ENCODE data around the gene POLA1.

DNA sequence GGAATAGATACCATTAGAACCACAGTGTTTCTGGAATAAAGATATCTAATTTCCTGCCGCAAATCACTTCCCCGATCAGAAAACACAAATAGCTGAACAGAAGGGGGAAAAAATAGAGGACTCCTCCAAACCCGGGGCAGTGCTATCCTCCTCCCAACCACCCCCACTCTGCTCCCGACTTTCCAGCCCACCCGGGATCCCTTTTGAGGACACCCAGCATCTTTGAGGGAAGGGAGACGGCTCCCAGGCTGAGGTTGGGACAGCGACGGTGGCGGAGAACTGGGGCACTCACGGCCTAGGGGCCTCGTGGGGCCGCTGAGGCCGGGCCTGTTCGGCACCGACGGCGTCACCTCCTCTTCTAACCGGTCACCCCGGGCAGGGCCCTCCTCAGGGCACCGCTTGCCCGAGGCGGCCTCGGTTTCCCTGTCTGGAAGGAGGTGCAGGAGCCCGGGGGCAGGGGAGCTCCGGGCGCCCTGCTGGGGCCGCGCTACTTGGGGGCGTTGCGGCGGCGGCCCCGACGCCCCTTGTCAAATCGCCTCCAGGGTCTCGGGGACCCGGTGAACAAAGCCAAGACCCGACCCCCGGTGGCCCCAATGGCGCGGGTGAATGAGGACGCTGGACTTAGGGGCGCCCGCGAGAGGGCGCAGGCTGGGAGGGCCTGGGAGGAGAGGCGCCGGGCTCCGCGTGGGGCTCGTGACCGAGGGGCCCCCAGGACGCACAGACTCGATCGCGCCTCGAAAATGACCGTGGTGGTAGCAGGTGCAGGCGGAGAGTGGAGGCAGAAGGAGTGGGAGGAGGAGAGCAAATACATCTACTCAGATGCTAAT, 329.0 kb downstream of the POLA1 start:
- TF ChIP-seq, protein P1, sequence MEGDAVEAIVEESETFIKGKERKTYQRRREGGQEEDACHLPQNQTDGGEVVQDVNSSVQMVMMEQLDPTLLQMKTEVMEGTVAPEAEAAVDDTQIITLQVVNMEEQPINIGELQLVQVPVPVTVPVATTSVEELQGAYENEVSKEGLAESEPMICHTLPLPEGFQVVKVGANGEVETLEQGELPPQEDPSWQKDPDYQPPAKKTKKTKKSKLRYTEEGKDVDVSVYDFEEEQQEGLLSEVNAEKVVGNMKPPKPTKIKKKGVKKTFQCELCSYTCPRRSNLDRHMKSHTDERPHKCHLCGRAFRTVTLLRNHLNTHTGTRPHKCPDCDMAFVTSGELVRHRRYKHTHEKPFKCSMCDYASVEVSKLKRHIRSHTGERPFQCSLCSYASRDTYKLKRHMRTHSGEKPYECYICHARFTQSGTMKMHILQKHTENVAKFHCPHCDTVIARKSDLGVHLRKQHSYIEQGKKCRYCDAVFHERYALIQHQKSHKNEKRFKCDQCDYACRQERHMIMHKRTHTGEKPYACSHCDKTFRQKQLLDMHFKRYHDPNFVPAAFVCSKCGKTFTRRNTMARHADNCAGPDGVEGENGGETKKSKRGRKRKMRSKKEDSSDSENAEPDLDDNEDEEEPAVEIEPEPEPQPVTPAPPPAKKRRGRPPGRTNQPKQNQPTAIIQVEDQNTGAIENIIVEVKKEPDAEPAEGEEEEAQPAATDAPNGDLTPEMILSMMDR (IDR thresholded peaks at IDR 0.05; ENCODE audit: low read depth, low read length), result no peak
- no peak for TF ChIP-seq EZH2phosphoT487 (IDR thresholded peaks at IDR 0.05; ENCODE audit: low read depth)

All from OCI-LY3 (cell line).